ENCODE data around the gene HERPUD1.

The HERPUD1 gene

GRCh38 chr16:56907401-56907800, 24.5 kb upstream of the HERPUD1 start:
- TF ChIP-seq EZH2 (IDR thresholded peaks at IDR 0.05; ENCODE audit: borderline replicate concordance, low read depth, low read length, severe bottlenecking) (no peak), CTCF (IDR thresholded peaks at IDR 0.05; ENCODE audit: borderline replicate concordance, extremely low read depth, low read length, poor library complexity, severe bottlenecking) (no peak)

GRCh38 chr16:56909527-56909979, 22.4 kb upstream of the HERPUD1 start:
- no peaks in the 10 kb centered on the region for H3K9me3 ChIP-seq (ENCODE audit: insufficient read depth, low read length, severe bottlenecking)
- H3K79me2 ChIP-seq (ENCODE audit: insufficient read depth, low read length) = no peaks in the 10 kb centered on the region
- peaks cover 19% of the 10 kb centered on the region for H3K4me1 ChIP-seq (ENCODE audit: insufficient read depth, low read length)
- no peak overlapping the region for H3K9ac ChIP-seq (ENCODE audit: low read depth, low read length)
- TF ChIP-seq CTCF (IDR thresholded peaks at IDR 0.05; ENCODE audit: borderline replicate concordance, extremely low read depth, low read length, poor library complexity, severe bottlenecking) (no peak), EZH2 (IDR thresholded peaks at IDR 0.05; ENCODE audit: borderline replicate concordance, low read depth, low read length, severe bottlenecking) (no peak)
- no peak for ATAC-seq (ENCODE audit: insufficient read depth, low read depth)
- H2AFZ ChIP-seq (ENCODE audit: low read depth, low read length) = no peak overlapping the region
- H3K27ac ChIP-seq (ENCODE audit: low read length) = no peak overlapping the region
- DNase-seq = no peak
- H3K4me3 ChIP-seq (ENCODE audit: low read depth in 1 of 2, low read length in 2 of 2) = no peak overlapping the region
- no peaks in the 10 kb centered on the region for H3K27me3 ChIP-seq (ENCODE audit: insufficient read depth, low read length, poor library complexity)
- no peak overlapping the region for H3K4me2 ChIP-seq (ENCODE audit: insufficient read depth, low read length)
- no peaks in the 10 kb centered on the region for H4K20me1 ChIP-seq (ENCODE audit: insufficient read depth, low read length)
- H3K36me3 ChIP-seq (ENCODE audit: insufficient read depth, low read length) = no peaks in the 10 kb centered on the region

More at GRCh38 chr16:56907401-56907800, 24.5 kb upstream of the HERPUD1 start:
- no peak for DNase-seq
- Histone ChIP-seq H3K4me1 (ENCODE audit: insufficient read depth, low read length) (peaks cover 19% of the 10 kb centered on the region), H2AFZ (ENCODE audit: low read depth, low read length) (no peak overlapping the region), H3K27me3 (ENCODE audit: insufficient read depth, low read length, poor library complexity) (no peaks in the 10 kb centered on the region), H3K9ac (ENCODE audit: low read depth, low read length) (no peak overlapping the region), H3K4me3 (ENCODE audit: low read depth in 1 of 2, low read length in 2 of 2) (no peak overlapping the region), H3K27ac (ENCODE audit: low read length) (no peak overlapping the region), H3K4me2 (ENCODE audit: insufficient read depth, low read length) (no peak overlapping the region), H3K9me3 (ENCODE audit: insufficient read depth, low read length, severe bottlenecking) (no peaks in the 10 kb centered on the region), H3K36me3 (ENCODE audit: insufficient read depth, low read length) (no peaks in the 10 kb centered on the region), H4K20me1 (ENCODE audit: insufficient read depth, low read length) (no peaks in the 10 kb centered on the region), H3K79me2 (ENCODE audit: insufficient read depth, low read length) (no peaks in the 10 kb centered on the region)
- ATAC-seq (ENCODE audit: insufficient read depth, low read depth) = no peak

- Histone ChIP-seq H2AFZ (ENCODE audit: low read depth, low read length) (no peak overlapping the region), H3K27me3 (ENCODE audit: insufficient read depth, low read length, poor library complexity) (no peaks in the 10 kb centered on the region)
These were observed 21.8 kb upstream of the HERPUD1 start for GRCh38 chr16:56910112-56910511.

More at GRCh38 chr16:56910112-56910511, 21.8 kb upstream of the HERPUD1 start:
- Histone ChIP-seq H3K27ac (ENCODE audit: low read length) (no peak overlapping the region), H3K36me3 (ENCODE audit: insufficient read depth, low read length) (no peaks in the 10 kb centered on the region), H3K4me3 (ENCODE audit: low read depth in 1 of 2, low read length in 2 of 2) (no peak overlapping the region), H4K20me1 (ENCODE audit: insufficient read depth, low read length) (no peaks in the 10 kb centered on the region), H3K79me2 (ENCODE audit: insufficient read depth, low read length) (no peaks in the 10 kb centered on the region), H3K4me2 (ENCODE audit: insufficient read depth, low read length) (no peak overlapping the region), H3K9ac (ENCODE audit: low read depth, low read length) (no peak overlapping the region), H3K9me3 (ENCODE audit: insufficient read depth, low read length, severe bottlenecking) (no peaks in the 10 kb centered on the region), H3K4me1 (ENCODE audit: insufficient read depth, low read length) (peaks cover 19% of the 10 kb centered on the region)
- DNase-seq (no peak), ATAC-seq (ENCODE audit: insufficient read depth, low read depth) (no peak)
- no peak for TF ChIP-seq CTCF (IDR thresholded peaks at IDR 0.05; ENCODE audit: borderline replicate concordance, extremely low read depth, low read length, poor library complexity, severe bottlenecking)
- TF ChIP-seq EZH2 (IDR thresholded peaks at IDR 0.05; ENCODE audit: borderline replicate concordance, low read depth, low read length, severe bottlenecking) = no peak
